OCI-LY7 (cell line): Measurements from ENCODE around the gene CYTL1. TPM values are rescaled to one million over a fixed set of nuclear protein-coding genes. Genes with fewer than 3 reads are reported as not detected.

Source experiments
- BruUV-seq: library from RNA; stranded (reverse); fragments of 400-500 nt; replicated peaks from 2 replicates; lab custom pipeline; 2021; lab: Mats Ljungman, UMichigan
- CTCF ChIA-PET: fragments of 300-600 bp; sonication (Branson Sonifier 250); formaldehyde crosslinking; loops from one replicate; lab custom pipeline; 2022; ENCODE audit warnings: antibody characterized with exemption; ENCODE audit not compliant: unreplicated experiment; lab: Charles Lee
- POLR2A ChIA-PET: fragments of 300-600 bp; sonication (Branson Sonifier 250); formaldehyde crosslinking; loops from one replicate; lab custom pipeline; 2022; ENCODE audit warnings: antibody characterized with exemption; lab: Charles Lee
- DNase-seq: peaks from one replicate; pipeline ENCODE4 v3.0.0-alpha.2; 2015; ENCODE audit warnings: low spot score
- H2AFZ ChIP-seq: fragments of 200-600 bp; sonication (generic), shearing (Covaris generic); 2 replicates; pipeline ENCODE4 v1.6.1; 2014; ENCODE audit warnings: mild to moderate bottlenecking, antibody characterized with exemption, low read length, moderate library complexity
- H3K27ac ChIP-seq: fragments of 200-600 bp; sonication (generic); 2 replicates; pipeline ENCODE4 v1.5.1; 2014; ENCODE audit warnings: mixed run types, low read depth, mild to moderate bottlenecking, moderate library complexity, low read length, inconsistent platforms; ENCODE audit not compliant: poor library complexity, severe bottlenecking
- H3K36me3 ChIP-seq: fragments of 200-600 bp; sonication (generic); 2 replicates; pipeline ENCODE4 v1.6.1; 2014; ENCODE audit warnings: mild to moderate bottlenecking, antibody characterized with exemption, low read length, moderate library complexity, mixed read lengths; ENCODE audit not compliant: insufficient read depth
- H3K4me1 ChIP-seq: fragments of 200-600 bp; sonication (generic); 2 replicates; pipeline ENCODE4 v1.5.1; 2014; ENCODE audit warnings: mild to moderate bottlenecking, low read length; ENCODE audit not compliant: insufficient read depth, poor library complexity, severe bottlenecking
- H3K4me2 ChIP-seq: fragments of 200-600 bp; sonication (generic); 2 replicates; pipeline ENCODE4 v1.6.1; 2014; ENCODE audit warnings: mild to moderate bottlenecking, low read length
- H3K4me3 ChIP-seq: fragments of 200-600 bp; sonication (generic); 2 replicates; pipeline ENCODE4 v1.5.1; 2014; ENCODE audit warnings: mild to moderate bottlenecking, low read depth, low read length; ENCODE audit not compliant: poor library complexity, severe bottlenecking
- H3K79me2 ChIP-seq: fragments of 200-600 bp; sonication (generic); 2 replicates; pipeline ENCODE4 v1.6.1; 2016; ENCODE audit warnings: low read depth, mild to moderate bottlenecking, low read length, moderate library complexity, mixed read lengths; ENCODE audit not compliant: insufficient read depth
- H3K9me2 ChIP-seq: fragments of 200-600 bp; sonication (generic); 2 replicates; pipeline ENCODE4 v1.6.1; 2016; ENCODE audit warnings: mild to moderate bottlenecking, low read length, mixed read lengths; ENCODE audit not compliant: insufficient read depth
- H3K9me3 ChIP-seq: fragments of 200-600 bp; sonication (generic); 2 replicates; pipeline ENCODE4 v1.6.1; 2014; ENCODE audit warnings: mild to moderate bottlenecking, mixed run types, low read length, mixed read lengths
- H4K20me1 ChIP-seq: fragments of 200-600 bp; sonication (generic); 2 replicates; pipeline ENCODE4 v1.6.1; 2014; ENCODE audit warnings: mild to moderate bottlenecking, antibody characterized with exemption, low read length, moderate library complexity, mixed read lengths; ENCODE audit not compliant: insufficient read depth
- EZH2phosphoT487 ChIP-seq: fragments of 200-600 bp; sonication (generic); IDR thresholded peaks from 2 replicates; pipeline ENCODE4 v1.6.1; 2018; ENCODE audit warnings: low read depth, borderline replicate concordance, mild to moderate bottlenecking, mixed run types, antibody characterized with exemption, low read length, moderate library complexity, mixed read lengths
- intact Hi-C: fragments of 100-400 bp; cut with micrococcal nuclease; formaldehyde crosslinking; loops from one replicate; pipeline ENCODE4 v1.10.0; 2022; ENCODE audit not compliant: unreplicated experiment
- total RNA-seq, 2 experiments: library from RNA; depleted of rRNA in 1 of 2; stranded (reverse); fragments of >200 nt in 1 of 2; shearing (Covaris generic) in 1 of 2; gene quantifications; 2 replicates each; pipeline ENCODE4 v1.2.3, GENCODE V29; 2014 to 2022
- TF ChIP-seq, protein P1 (sequence below): fragments of 200-600 bp; sonication (generic); conservative IDR thresholded peaks from 2 replicates; pipeline ENCODE4 v1.5.1; 2014; ENCODE audit warnings: mild to moderate bottlenecking, antibody characterized with exemption, low read length, moderate library complexity, mixed read lengths

The CYTL1 gene
- total RNA-seq, 2 experiments from 2014 or later: not detected

DNA sequence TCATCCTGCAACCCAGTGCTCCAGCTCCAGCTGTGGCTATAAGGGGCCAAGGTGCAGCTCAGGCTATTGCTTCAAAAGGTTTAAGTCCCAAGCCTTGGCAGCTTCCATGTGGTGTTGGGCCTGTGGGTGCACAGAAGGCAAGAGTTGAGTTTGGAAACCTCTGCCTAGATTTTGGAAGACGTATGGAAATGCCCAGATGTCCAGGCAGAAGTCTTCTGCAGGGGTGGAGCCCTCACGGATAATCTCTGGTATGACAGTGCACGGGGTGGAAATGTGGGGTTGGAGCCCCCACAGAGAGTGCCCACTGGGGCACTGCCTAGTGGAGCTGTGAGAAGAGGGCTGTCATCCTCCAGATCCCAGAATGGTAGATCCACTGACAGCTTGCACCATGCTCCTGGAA, 44.5 kb downstream of the CYTL1 start:
- no peaks in the 10 kb centered on the region for H3K4me1 ChIP-seq
- no peaks in the 10 kb centered on the region for H3K9me2 ChIP-seq
- ChIA-PET CTCF (no interaction called here), POLR2A (no interaction called here)
- peaks cover 16% of the 10 kb centered on the region for H3K9me3 ChIP-seq
- H3K27ac ChIP-seq: no peak overlapping the region
- no TSS peak for BruUV-seq
- H3K4me3 ChIP-seq: no peak overlapping the region
- H2AFZ ChIP-seq: no peak overlapping the region
- intact Hi-C loops: no loop called here
- peak; percentile 20 for DNase-seq
- H4K20me1 ChIP-seq: no peaks in the 10 kb centered on the region
- H3K4me2 ChIP-seq: no peak overlapping the region
- no peaks in the 10 kb centered on the region for H3K79me2 ChIP-seq
- no peak for TF ChIP-seq EZH2phosphoT487
- TF ChIP-seq, protein P1, sequence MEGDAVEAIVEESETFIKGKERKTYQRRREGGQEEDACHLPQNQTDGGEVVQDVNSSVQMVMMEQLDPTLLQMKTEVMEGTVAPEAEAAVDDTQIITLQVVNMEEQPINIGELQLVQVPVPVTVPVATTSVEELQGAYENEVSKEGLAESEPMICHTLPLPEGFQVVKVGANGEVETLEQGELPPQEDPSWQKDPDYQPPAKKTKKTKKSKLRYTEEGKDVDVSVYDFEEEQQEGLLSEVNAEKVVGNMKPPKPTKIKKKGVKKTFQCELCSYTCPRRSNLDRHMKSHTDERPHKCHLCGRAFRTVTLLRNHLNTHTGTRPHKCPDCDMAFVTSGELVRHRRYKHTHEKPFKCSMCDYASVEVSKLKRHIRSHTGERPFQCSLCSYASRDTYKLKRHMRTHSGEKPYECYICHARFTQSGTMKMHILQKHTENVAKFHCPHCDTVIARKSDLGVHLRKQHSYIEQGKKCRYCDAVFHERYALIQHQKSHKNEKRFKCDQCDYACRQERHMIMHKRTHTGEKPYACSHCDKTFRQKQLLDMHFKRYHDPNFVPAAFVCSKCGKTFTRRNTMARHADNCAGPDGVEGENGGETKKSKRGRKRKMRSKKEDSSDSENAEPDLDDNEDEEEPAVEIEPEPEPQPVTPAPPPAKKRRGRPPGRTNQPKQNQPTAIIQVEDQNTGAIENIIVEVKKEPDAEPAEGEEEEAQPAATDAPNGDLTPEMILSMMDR: no peak
- no peaks in the 10 kb centered on the region for H3K36me3 ChIP-seq

DNA sequence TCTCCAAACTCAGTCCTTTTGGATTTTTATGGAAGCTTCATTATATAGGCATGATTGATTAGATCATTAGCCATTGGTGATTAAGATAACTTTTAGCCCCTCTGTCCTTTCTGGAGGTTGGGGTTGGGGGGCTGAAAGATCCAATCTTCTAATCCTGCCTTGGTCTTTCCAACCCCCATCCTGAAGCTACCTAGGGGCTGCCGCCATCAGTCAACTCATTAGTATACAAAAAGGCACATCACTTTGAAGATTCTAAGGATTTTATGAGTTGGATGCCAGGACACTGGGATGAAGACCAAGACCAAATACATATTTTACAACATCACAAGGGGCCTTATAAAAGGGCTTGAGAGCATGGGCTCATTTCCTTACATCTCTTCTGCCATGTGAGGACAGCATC, 47.5 kb downstream of the CYTL1 start:
- no peak overlapping the region for H3K27ac ChIP-seq

DNA sequence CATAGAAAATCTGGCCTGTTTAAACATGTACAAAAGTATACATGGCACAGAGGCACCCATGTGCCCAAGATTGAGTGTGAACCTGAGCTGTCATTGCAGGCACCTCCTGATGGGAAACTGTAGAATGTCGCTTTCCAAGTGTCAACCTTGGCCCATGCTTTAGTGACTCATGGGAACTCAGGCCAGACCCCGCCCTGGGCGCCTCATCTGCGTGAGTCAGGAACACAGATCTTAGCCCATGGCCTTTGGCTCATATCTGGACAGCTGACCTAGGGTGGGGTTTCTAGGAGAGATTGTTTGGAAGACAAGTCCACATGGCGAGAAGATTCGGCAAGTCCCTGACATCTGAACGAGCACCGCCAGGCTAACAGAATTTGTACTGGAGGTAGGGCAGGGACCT, 50.0 kb downstream of the CYTL1 start:
- H3K4me1 ChIP-seq: no peaks in the 10 kb centered on the region
- no peaks in the 10 kb centered on the region for H3K36me3 ChIP-seq
- H3K79me2 ChIP-seq: no peaks in the 10 kb centered on the region
- no peak for DNase-seq
- H4K20me1 ChIP-seq: no peaks in the 10 kb centered on the region
- no TSS peak for BruUV-seq
- peaks cover 4% of the 10 kb centered on the region for H3K9me3 ChIP-seq
- H3K4me3 ChIP-seq: no peak overlapping the region
- intact Hi-C loops: no loop called here
- ChIA-PET CTCF (no interaction called here), POLR2A (no interaction called here)
- TF ChIP-seq, protein P1: no peak
- TF ChIP-seq EZH2phosphoT487: no peak
- no peak overlapping the region for H3K4me2 ChIP-seq
- H2AFZ ChIP-seq: no peak overlapping the region
- H3K27ac ChIP-seq: no peak overlapping the region
- no peaks in the 10 kb centered on the region for H3K9me2 ChIP-seq

More for the DNA sequence above, 47.5 kb downstream of the CYTL1 start:
- intact Hi-C loops: no loop called here
- H3K79me2 ChIP-seq: no peaks in the 10 kb centered on the region
- peaks cover 16% of the 10 kb centered on the region for H3K9me3 ChIP-seq
- TF ChIP-seq EZH2phosphoT487: no peak
- TF ChIP-seq, protein P1: no peak
- no peaks in the 10 kb centered on the region for H3K9me2 ChIP-seq
- no peaks in the 10 kb centered on the region for H3K4me1 ChIP-seq
- H3K4me3 ChIP-seq: no peak overlapping the region
- H3K36me3 ChIP-seq: no peaks in the 10 kb centered on the region
- H3K4me2 ChIP-seq: no peak overlapping the region
- no peak for DNase-seq
- no TSS peak for BruUV-seq
- ChIA-PET CTCF (no interaction called here), POLR2A (interaction anchor here (0.8 kb wide), 1 partner anchor 28 kb away, joined by 3 read pairs; no protein-coding TSS in a partner anchor)
- no peak overlapping the region for H2AFZ ChIP-seq
- no peaks in the 10 kb centered on the region for H4K20me1 ChIP-seq
